SK-N-SH treated with all-trans-retinoic acid at 6 μM for 48 hours (cell line): ENCODE measurements around the gene NUP214.

ENCODE experiments used
- ARNTL ChIP-seq: fragments of 450-650 bp; formaldehyde crosslinking; IDR thresholded peaks from 2 replicates; pipeline ENCODE4 v1.5.0; 2020; ENCODE audit warnings: low read depth, mild to moderate bottlenecking, moderate library complexity, borderline replicate concordance
- BACH2 ChIP-seq: fragments of 250-450 bp; sonication (Bioruptor Pico); IDR thresholded peaks from 2 replicates; pipeline ENCODE4 v1.9.0; 2021; ENCODE audit warnings: mild to moderate bottlenecking, borderline replicate concordance
- CREB5 ChIP-seq: fragments of 250-450 bp; sonication (Bioruptor Pico); IDR thresholded peaks from 2 replicates; pipeline ENCODE4 v1.5.1; 2020; ENCODE audit warnings: low read depth, mild to moderate bottlenecking, moderate library complexity
- CSRNP3 ChIP-seq: fragments of 250-450 bp; sonication (Bioruptor Pico); IDR thresholded peaks from 2 replicates; pipeline ENCODE4 v1.5.1; 2021; ENCODE audit warnings: mild to moderate bottlenecking, moderate library complexity
- GLIS3 ChIP-seq: fragments of 250-450 bp; sonication (Bioruptor Pico); IDR thresholded peaks from 2 replicates; pipeline ENCODE4 v1.5.0; 2020; ENCODE audit warnings: mild to moderate bottlenecking, moderate library complexity
- PATZ1 ChIP-seq: fragments of 250-450 bp; sonication (Bioruptor Pico); IDR thresholded peaks from 2 replicates; pipeline ENCODE4 v1.8.0; 2020; ENCODE audit warnings: mild to moderate bottlenecking, moderate library complexity, borderline replicate concordance
- PPARA ChIP-seq: fragments of 250-450 bp; sonication (Bioruptor Pico); IDR thresholded peaks from 2 replicates; pipeline ENCODE4 v1.5.0; 2020; ENCODE audit warnings: mild to moderate bottlenecking, borderline replicate concordance
- RARB ChIP-seq: fragments of 250-450 bp; sonication (Bioruptor Pico); IDR thresholded peaks from 2 replicates; pipeline ENCODE4 v1.8.0; 2021; ENCODE audit warnings: mild to moderate bottlenecking, moderate library complexity
- SNAI2 ChIP-seq: fragments of 250-450 bp; sonication (Bioruptor Pico); IDR thresholded peaks from 2 replicates; pipeline ENCODE4 v1.5.0; 2020; ENCODE audit warnings: mild to moderate bottlenecking, moderate library complexity
- TCF4 ChIP-seq: fragments of 250-450 bp; sonication (Bioruptor Pico); IDR thresholded peaks from 2 replicates; pipeline ENCODE4 v1.8.0; 2021; ENCODE audit warnings: mild to moderate bottlenecking, moderate library complexity, borderline replicate concordance
- ZFP3 ChIP-seq: fragments of 250-450 bp; sonication (Bioruptor Pico); IDR thresholded peaks from 2 replicates; pipeline ENCODE4 v1.5.0; 2020; ENCODE audit warnings: mild to moderate bottlenecking, moderate library complexity
- ZFP30 ChIP-seq: fragments of 450-650 bp; formaldehyde crosslinking; IDR thresholded peaks from 2 replicates; pipeline ENCODE4 v1.5.0; 2022; ENCODE audit warnings: mild to moderate bottlenecking, moderate library complexity
- ZNF70 ChIP-seq: fragments of 450-650 bp; formaldehyde crosslinking; IDR thresholded peaks from 2 replicates; pipeline ENCODE4 v1.5.0; 2020; ENCODE audit warnings: mild to moderate bottlenecking, moderate library complexity

- TF ChIP-seq PPARA (CRISPR knock-in tag) (no peak), ZFP30 (CRISPR knock-in tag) (no peak), ZNF70 (CRISPR knock-in tag) (no peak), BACH2 (CRISPR knock-in tag) (no peak), ARNTL (CRISPR knock-in tag) (no peak), TCF4 (CRISPR knock-in tag) (no peak), CSRNP3 (no peak), PATZ1 (CRISPR knock-in tag) (no peak), RARB (no peak), CREB5 (CRISPR knock-in tag) (no peak), GLIS3 (CRISPR knock-in tag) (no peak), ZFP3 (CRISPR knock-in tag) (no peak), SNAI2 (CRISPR knock-in tag) (no peak)
Observed at GRCh38 chr9:131080589-131080988, 44.8 kb upstream of the NUP214 start.
